ENCODE measurements around the gene MAPK7.

Gene MAPK7

DNA sequence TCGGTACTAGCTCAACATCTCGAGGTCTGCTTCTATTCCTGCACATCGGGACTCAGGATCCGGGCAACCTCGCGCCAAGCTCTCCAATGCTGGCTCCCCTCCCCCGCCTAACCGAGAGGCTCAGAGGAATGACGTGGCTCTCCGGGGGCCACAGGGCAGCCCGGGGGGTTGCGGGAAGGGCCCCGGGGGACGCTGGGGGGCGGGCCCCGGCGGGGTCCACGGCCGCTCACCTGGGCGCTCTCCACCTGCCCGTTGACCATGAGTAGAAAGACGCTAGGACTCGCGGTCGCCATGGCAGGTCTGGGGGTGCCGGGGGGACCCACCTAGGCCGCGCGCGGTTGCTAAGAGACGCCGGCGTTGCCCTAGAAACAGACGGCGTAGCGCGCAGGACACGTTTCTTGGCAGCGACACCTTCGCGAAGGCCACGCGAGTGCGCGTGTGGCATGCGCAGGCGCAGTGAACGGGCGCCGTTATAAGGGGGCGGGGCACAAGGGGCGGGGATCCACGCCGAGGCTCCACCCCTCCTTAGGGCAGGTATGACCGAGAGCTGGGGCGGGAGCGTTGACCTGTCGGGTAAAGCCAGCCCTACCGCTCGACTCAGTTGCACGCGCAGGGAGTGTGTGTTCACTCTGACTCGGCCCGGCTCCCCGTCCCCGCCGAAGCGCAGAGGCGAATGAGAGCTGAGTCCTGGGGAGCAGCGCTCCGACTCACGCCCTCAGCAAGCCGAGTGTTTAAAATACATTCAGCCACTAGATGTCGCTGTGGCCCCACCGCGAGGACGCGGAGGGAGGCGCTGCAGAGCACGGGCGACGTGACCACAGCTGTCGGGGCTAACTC, 15.8 kb upstream of the MAPK7 start, which contains the start of gene B9D1:
TSS of gene B9D1 (minus strand) at position 447 of the 837 bp plus-strand sequence. CDS start at position 293, 154 bp downstream.
- H3K4me1 ChIP-seq (ENCODE audit: control insufficient read depth in 1 of 2, insufficient read depth in 1 of 2, low read depth in 1 of 2, low read length in 1 of 2) = peaks cover 7 to 15% of the 10 kb centered on the region in 2 experiments
- peak within 1 kb of the TSS; percentile 46 for H3K27ac ChIP-seq
- peaks cover 27% of the 10 kb centered on the region for H3K27me3 ChIP-seq
- no peaks in the 10 kb centered on the region for H3K36me3 ChIP-seq
- TF ChIP-seq, protein P1, sequence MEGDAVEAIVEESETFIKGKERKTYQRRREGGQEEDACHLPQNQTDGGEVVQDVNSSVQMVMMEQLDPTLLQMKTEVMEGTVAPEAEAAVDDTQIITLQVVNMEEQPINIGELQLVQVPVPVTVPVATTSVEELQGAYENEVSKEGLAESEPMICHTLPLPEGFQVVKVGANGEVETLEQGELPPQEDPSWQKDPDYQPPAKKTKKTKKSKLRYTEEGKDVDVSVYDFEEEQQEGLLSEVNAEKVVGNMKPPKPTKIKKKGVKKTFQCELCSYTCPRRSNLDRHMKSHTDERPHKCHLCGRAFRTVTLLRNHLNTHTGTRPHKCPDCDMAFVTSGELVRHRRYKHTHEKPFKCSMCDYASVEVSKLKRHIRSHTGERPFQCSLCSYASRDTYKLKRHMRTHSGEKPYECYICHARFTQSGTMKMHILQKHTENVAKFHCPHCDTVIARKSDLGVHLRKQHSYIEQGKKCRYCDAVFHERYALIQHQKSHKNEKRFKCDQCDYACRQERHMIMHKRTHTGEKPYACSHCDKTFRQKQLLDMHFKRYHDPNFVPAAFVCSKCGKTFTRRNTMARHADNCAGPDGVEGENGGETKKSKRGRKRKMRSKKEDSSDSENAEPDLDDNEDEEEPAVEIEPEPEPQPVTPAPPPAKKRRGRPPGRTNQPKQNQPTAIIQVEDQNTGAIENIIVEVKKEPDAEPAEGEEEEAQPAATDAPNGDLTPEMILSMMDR (IDR thresholded peaks at IDR 0.05) = peak; percentile 97
- peak within 1 kb of the TSS; percentile 83 to 92 for H3K4me3 ChIP-seq (ENCODE audit: low read depth in 1 of 2, low read length in 1 of 2)
- no peaks in the 10 kb centered on the region for H3K9me3 ChIP-seq

DNA sequence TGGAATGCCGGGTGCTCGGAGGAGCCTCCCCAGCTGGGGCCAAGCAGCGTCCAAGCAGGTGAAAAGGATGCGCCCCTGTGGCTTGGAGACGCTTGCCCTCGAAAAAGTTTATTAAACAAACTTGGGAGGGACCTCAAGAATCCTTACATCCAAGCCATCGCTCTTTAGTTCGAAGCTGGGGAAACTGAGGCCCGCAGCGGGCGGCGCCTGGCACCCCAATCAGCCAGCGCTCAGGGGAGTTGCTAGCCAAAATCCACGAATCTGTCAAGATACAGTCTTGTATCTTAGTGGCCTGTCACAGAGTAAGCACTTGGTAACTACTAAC, 15.2 kb upstream of the MAPK7 start:
- H3K4me1 ChIP-seq (ENCODE audit: control insufficient read depth in 1 of 2, insufficient read depth in 1 of 2, low read depth in 1 of 2, low read length in 1 of 2) = peaks cover 7 to 15% of the 10 kb centered on the region in 2 experiments
- peaks cover 27% of the 10 kb centered on the region for H3K27me3 ChIP-seq
- no peaks in the 10 kb centered on the region for H3K36me3 ChIP-seq
- no peaks in the 10 kb centered on the region for H3K9me3 ChIP-seq
- H3K27ac ChIP-seq = no peak overlapping the region
- TF ChIP-seq, protein P1 (IDR thresholded peaks at IDR 0.05) = no peak
- H3K4me3 ChIP-seq (ENCODE audit: low read depth in 1 of 2, low read length in 1 of 2) = peak overlapping the region; percentile 83 to 92

DNA sequence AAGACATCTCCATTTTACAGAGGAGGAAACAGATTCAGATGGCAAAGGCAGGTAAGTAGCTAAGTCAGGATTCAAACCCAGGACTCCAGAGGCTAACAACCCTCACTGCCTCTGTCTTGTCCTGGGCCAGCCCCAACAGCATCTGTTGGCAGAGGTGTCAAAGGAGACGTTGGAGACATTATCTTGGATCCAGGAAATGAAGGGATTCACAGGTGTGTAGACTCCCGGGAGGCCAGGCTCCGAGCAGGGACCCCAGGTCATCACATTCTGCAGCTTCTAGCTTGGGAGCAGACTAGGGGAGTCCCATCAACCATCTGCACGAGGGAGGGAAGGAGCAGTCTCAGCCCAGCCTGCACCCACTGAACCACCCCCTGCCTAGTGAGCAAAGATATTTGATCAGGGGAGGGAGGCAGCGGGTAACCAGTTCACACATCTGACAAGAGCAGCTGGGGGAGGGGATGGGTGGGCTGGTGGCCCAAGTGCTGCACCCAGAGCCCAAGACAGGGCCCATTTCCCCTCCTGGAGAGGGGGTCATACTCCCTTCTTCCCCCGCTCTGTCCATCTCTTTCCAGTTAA, 14.8 kb upstream of the MAPK7 start:
- no peak overlapping the region for H3K27ac ChIP-seq
- H3K4me3 ChIP-seq (ENCODE audit: low read depth in 1 of 2, low read length in 1 of 2) = peak overlapping the region in 1 of 2 experiments; percentile 92

DNA sequence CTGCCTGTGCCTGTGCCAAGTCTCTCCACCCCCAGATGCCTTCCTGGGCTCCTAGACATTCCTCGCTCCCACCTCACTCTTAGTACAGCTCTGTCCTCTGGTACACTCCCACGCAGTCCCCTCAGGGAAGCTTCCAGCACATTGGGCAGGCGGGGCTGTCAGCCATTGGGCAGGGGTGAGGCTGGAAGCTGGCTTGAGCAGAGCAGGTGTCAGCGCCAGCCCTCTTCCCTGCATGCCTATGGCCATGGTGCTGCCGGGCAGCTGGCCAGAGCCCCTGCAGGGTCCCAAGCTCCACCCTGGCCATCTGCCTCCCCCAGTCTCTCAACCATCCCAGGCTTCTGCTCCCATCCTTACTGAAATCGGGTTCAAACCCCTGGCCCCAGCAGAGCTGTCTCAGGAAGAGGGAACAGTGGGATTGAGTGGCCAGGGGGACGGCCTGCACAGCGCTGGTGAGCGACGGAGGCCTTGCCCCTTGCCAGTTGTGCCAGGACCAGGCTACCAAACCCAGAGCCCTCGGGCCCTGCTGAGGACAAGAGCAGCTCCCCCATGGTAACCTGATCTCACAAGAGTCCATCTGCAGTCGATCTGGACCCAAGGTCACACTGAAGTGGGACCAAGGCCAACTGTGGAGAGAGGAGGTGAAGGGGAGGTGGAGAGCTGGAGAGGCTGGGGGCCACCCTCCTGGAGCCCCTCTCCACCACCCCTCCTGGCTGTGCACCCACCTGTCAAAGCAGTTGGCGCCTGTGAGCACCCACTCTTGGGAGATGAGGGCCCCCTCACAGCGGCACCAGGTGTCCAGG, 13.4 kb upstream of the MAPK7 start:
- TF ChIP-seq, protein P1 (IDR thresholded peaks at IDR 0.05) = no peak
- no peaks in the 10 kb centered on the region for H3K36me3 ChIP-seq
- peaks cover 7 to 17% of the 10 kb centered on the region in 2 experiments for H3K4me1 ChIP-seq (ENCODE audit: control insufficient read depth in 1 of 2, insufficient read depth in 1 of 2, low read depth in 1 of 2, low read length in 1 of 2)
- peaks cover 30% of the 10 kb centered on the region for H3K27me3 ChIP-seq
- H3K9me3 ChIP-seq = no peaks in the 10 kb centered on the region
- no peak overlapping the region for H3K4me3 ChIP-seq (ENCODE audit: low read depth in 1 of 2, low read length in 1 of 2)
- no peak overlapping the region for H3K27ac ChIP-seq

More for the DNA sequence above, 14.8 kb upstream of the MAPK7 start:
- no peaks in the 10 kb centered on the region for H3K36me3 ChIP-seq
- TF ChIP-seq, protein P1 (IDR thresholded peaks at IDR 0.05) = no peak
- H3K9me3 ChIP-seq = no peaks in the 10 kb centered on the region
- H3K4me1 ChIP-seq (ENCODE audit: control insufficient read depth in 1 of 2, insufficient read depth in 1 of 2, low read depth in 1 of 2, low read length in 1 of 2) = peaks cover 7 to 15% of the 10 kb centered on the region in 2 experiments
- H3K27me3 ChIP-seq = peaks cover 27% of the 10 kb centered on the region

DNA sequence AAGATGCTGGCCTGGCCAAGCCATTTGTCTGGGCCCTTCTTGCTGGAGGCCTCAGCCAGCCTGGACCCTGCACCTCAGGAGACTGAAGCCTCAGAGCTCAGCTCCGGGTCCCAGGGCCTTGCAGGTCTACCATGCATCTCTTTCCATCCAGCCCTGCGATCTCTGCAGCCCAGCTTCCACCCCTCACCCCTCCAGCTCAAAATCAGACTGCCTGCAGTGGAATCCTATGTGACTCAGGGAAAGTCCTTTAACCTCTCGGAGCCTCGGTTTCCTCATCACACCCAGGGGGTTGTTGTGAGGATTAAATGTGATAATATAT, 12.8 kb upstream of the MAPK7 start:
- H3K27ac ChIP-seq = no peak overlapping the region

More for the DNA sequence above, 12.8 kb upstream of the MAPK7 start:
- peaks cover 32% of the 10 kb centered on the region for H3K27me3 ChIP-seq
- H3K9me3 ChIP-seq = no peaks in the 10 kb centered on the region
- H3K4me3 ChIP-seq (ENCODE audit: low read depth in 1 of 2, low read length in 1 of 2) = no peak overlapping the region
- H3K4me1 ChIP-seq (ENCODE audit: control insufficient read depth in 1 of 2, insufficient read depth in 1 of 2, low read depth in 1 of 2, low read length in 1 of 2) = peaks cover 10 to 22% of the 10 kb centered on the region in 2 experiments
- H3K36me3 ChIP-seq = no peaks in the 10 kb centered on the region
- TF ChIP-seq, protein P1 (IDR thresholded peaks at IDR 0.05) = no peak
